Mesothelial cell of epicardium (in vitro differentiated cells): ENCODE measurements around the gene ATP4A. TPM values are rescaled to one million over a fixed set of nuclear protein-coding genes. Genes with fewer than 3 reads are reported as not detected.

Source experiments
- DNase-seq, 2 experiments: peaks; one replicate each; pipeline ENCODE4 v3.0.0; 2021; ENCODE audit warnings: low spot score in 2 of 2; ENCODE audit not compliant: unreplicated experiment in 2 of 2
- H3K27ac Mint-ChIP-seq: 2 replicates; pipeline ENCODE4 v1.8.0; 2021; ENCODE audit warnings: mixed read lengths
- H3K27me3 Mint-ChIP-seq: 2 replicates; pipeline ENCODE4 v1.8.0; 2021; ENCODE audit warnings: low read depth, mixed read lengths
- H3K36me3 Mint-ChIP-seq: 2 replicates; pipeline ENCODE4 v1.8.0; 2021; ENCODE audit warnings: mixed read lengths
- H3K4me1 Mint-ChIP-seq: 2 replicates; pipeline ENCODE4 v1.8.0; 2021; ENCODE audit warnings: mixed read lengths
- H3K4me3 Mint-ChIP-seq: 2 replicates; pipeline ENCODE4 v1.8.0; 2021; ENCODE audit warnings: mild to moderate bottlenecking, moderate library complexity, mixed read lengths
- H3K9me3 Mint-ChIP-seq: 2 replicates; pipeline ENCODE4 v1.8.0; 2021; ENCODE audit warnings: mixed read lengths
- CTCF ChIP-seq: fragments of 200-600 bp; sonication (generic); IDR thresholded peaks from one replicate; pipeline ENCODE4 v1.5.0; 2021; ENCODE audit warnings: antibody characterized with exemption; ENCODE audit not compliant: unreplicated experiment
- total RNA-seq: library from RNA; stranded (reverse); gene quantifications from 3 replicates; pipeline ENCODE4 v1.2.1, GENCODE V29; 2021

Gene ATP4A
- total RNA-seq, 1 donor from 2014 or later = 0.11 TPM

GRCh38 chr19:35592226-35592625 is 28.8 kb upstream of the ATP4A start:
- H3K27me3 Mint-ChIP-seq = peaks cover 29% of the 10 kb centered on the region
- peak; percentile 40 for TF ChIP-seq CTCF
- no peak overlapping the region for H3K27ac Mint-ChIP-seq
- H3K9me3 Mint-ChIP-seq = no peaks in the 10 kb centered on the region
- H3K36me3 Mint-ChIP-seq = no peaks in the 10 kb centered on the region
- no peak overlapping the region for H3K4me3 Mint-ChIP-seq
- no peaks in the 10 kb centered on the region for H3K4me1 Mint-ChIP-seq
- no peak for DNase-seq

- no peak for TF ChIP-seq CTCF
- Mint-ChIP-seq H3K27me3 (peaks cover 27% of the 10 kb centered on the region), H3K4me1 (no peaks in the 10 kb centered on the region), H3K36me3 (no peaks in the 10 kb centered on the region), H3K4me3 (no peak overlapping the region), H3K27ac (no peak overlapping the region), H3K9me3 (no peaks in the 10 kb centered on the region)
- no peak for DNase-seq
Measured at GRCh38 chr19:35590875-35591274, 27.4 kb upstream of the ATP4A start.

GRCh38 chr19:35587321-35587720 is 23.9 kb upstream of the ATP4A start:
- Mint-ChIP-seq H3K4me1 (no peaks in the 10 kb centered on the region), H3K36me3 (no peaks in the 10 kb centered on the region), H3K4me3 (no peak overlapping the region), H3K27ac (no peak overlapping the region), H3K27me3 (peaks cover 40% of the 10 kb centered on the region), H3K9me3 (no peaks in the 10 kb centered on the region)
- DNase-seq = no peak
- no peak for TF ChIP-seq CTCF

GRCh38 chr19:35585848-35586247 is 22.4 kb upstream of the ATP4A start, which contains the start of gene PMIS2:
Gene PMIS2, plus strand, starts transcription at chr19:35586173. Its CDS starts 87 bp downstream, at chr19:35586260.
- H3K27me3 Mint-ChIP-seq = peaks cover 42% of the 10 kb centered on the region
- H3K27ac Mint-ChIP-seq = no peak within 1 kb of the TSS
- H3K4me3 Mint-ChIP-seq = no peak within 1 kb of the TSS

GRCh38 chr19:35582760-35583159 is 19.3 kb upstream of the ATP4A start:
- no peak for DNase-seq
- Mint-ChIP-seq H3K4me3 (no peak overlapping the region), H3K9me3 (no peaks in the 10 kb centered on the region), H3K27ac (no peak overlapping the region), H3K36me3 (no peaks in the 10 kb centered on the region), H3K27me3 (peaks cover 29% of the 10 kb centered on the region), H3K4me1 (no peaks in the 10 kb centered on the region)
- TF ChIP-seq CTCF = no peak

More at GRCh38 chr19:35585848-35586247, 22.4 kb upstream of the ATP4A start, which contains the start of gene PMIS2:
- Mint-ChIP-seq H3K9me3 (no peaks in the 10 kb centered on the region), H3K4me1 (no peaks in the 10 kb centered on the region), H3K36me3 (no peaks in the 10 kb centered on the region)
- TF ChIP-seq CTCF = no peak
- no peak for DNase-seq

GRCh38 chr19:35578707-35579106 is 15.2 kb upstream of the ATP4A start:
- no peak overlapping the region for H3K4me3 Mint-ChIP-seq
- TF ChIP-seq CTCF = no peak
- H3K4me1 Mint-ChIP-seq = no peaks in the 10 kb centered on the region

More at GRCh38 chr19:35578707-35579106, 15.2 kb upstream of the ATP4A start:
- Mint-ChIP-seq H3K27ac (no peak overlapping the region), H3K9me3 (peaks cover 26% of the 10 kb centered on the region), H3K27me3 (peaks cover 3% of the 10 kb centered on the region), H3K36me3 (no peaks in the 10 kb centered on the region)
- no peak for DNase-seq
